Activated CD4-positive, alpha-beta T cell treated with anti-CD3 and anti-CD28 coated beads for 36 hours (primary cell): Measurements from ENCODE around the gene CITED1. TPM values are rescaled to one million over a fixed set of nuclear protein-coding genes. Genes with fewer than 3 reads are reported as not detected.
A peak's percentile ranks its signal among the peaks of the same experiment; 100 is the strongest.

Source experiments
- ATAC-seq: fragments of 200-7000 bp; cut with Tn5 transposase; one replicate; pipeline ENCODE4 v1.10.0; 2021; ENCODE audit warnings: mild to moderate bottlenecking, moderate library complexity
- CTCF ChIA-PET: fragments of 350-600 bp; sonication (Branson Sonifier 250); formaldehyde crosslinking; loops from one replicate; lab custom pipeline; 2021; ENCODE audit warnings: antibody characterized with exemption; lab: Charles Lee
- POLR2A ChIA-PET: fragments of 350-600 bp; sonication (Branson Sonifier 250); formaldehyde crosslinking; loops from one replicate; lab custom pipeline; 2021; ENCODE audit warnings: antibody characterized with exemption, inconsistent platforms; lab: Charles Lee
- DNase-seq: peaks from one replicate; pipeline ENCODE4 v3.0.0-alpha.2; 2020
- H3K27ac Mint-ChIP-seq: one replicate; pipeline ENCODE4 v1.8.0; 2021; ENCODE audit warnings: mixed read lengths
- H3K27me3 Mint-ChIP-seq: one replicate; pipeline ENCODE4 v1.8.0; 2021; ENCODE audit warnings: mixed read lengths
- H3K36me3 Mint-ChIP-seq: one replicate; pipeline ENCODE4 v1.8.0; 2021; ENCODE audit warnings: low read depth, mixed read lengths
- H3K4me1 Mint-ChIP-seq: one replicate; pipeline ENCODE4 v1.8.0; 2021; ENCODE audit warnings: mixed read lengths
- H3K4me3 Mint-ChIP-seq: one replicate; pipeline ENCODE4 v1.8.0; 2021; ENCODE audit warnings: mild to moderate bottlenecking, moderate library complexity, mixed read lengths
- H3K9me3 Mint-ChIP-seq: one replicate; pipeline ENCODE4 v1.8.0; 2021; ENCODE audit warnings: low read depth, mixed read lengths
- intact Hi-C, 2 experiments: fragments of 100-400 bp; cut with DNase I in 1 of 2; cut with micrococcal nuclease in 1 of 2; formaldehyde crosslinking; loops; one replicate each; pipeline versions ENCODE4 v1.14.2 to v1.15.1; 2022 to 2024; cut with DNase I, micrococcal nuclease
- total RNA-seq, 2 experiments: library from RNA; stranded (reverse); gene quantifications; one replicate each; pipeline ENCODE4 v1.2.3, GENCODE V29; 2021

CITED1 gene
- total RNA-seq, 2 experiments from 2014 or later, result 0.25 TPM; not detected in 1

- ChIA-PET POLR2A (interaction anchor here (1.7 kb wide), 1 partner anchor 8 kb away, joined by 6 read pairs; the partner anchor contains the start of gene RPS4X), CTCF (interaction anchor here (0.8 to 2.1 kb wide), 4 partner anchors 9 to 24 kb away, joined by 3 to 6 read pairs (median 4); no protein-coding TSS in a partner anchor)
- H3K9me3 Mint-ChIP-seq, result no peaks in the 10 kb centered on the region
- ATAC-seq, result no peak
- H3K4me1 Mint-ChIP-seq, result peaks cover 36% of the 10 kb centered on the region
- H3K4me3 Mint-ChIP-seq, result no peak overlapping the region
- H3K27me3 Mint-ChIP-seq, result no peaks in the 10 kb centered on the region
- H3K36me3 Mint-ChIP-seq, result peaks cover 46% of the 10 kb centered on the region
- no peak for DNase-seq
- no peak overlapping the region for H3K27ac Mint-ChIP-seq
- intact Hi-C loops, result no loop called here
Observed at GRCh38 chrX:72268597-72269365, 36.9 kb downstream of the CITED1 start.

GRCh38 chrX:72265263-72265662 is 40.5 kb downstream of the CITED1 start:
- ChIA-PET POLR2A (interaction anchor here (0.7 kb wide), 1 partner anchor 46 kb away, joined by 3 read pairs; no protein-coding TSS in a partner anchor), CTCF (no interaction called here)
- Mint-ChIP-seq H3K4me1 (peaks cover 8% of the 10 kb centered on the region), H3K36me3 (peaks cover 18% of the 10 kb centered on the region), H3K27ac (no peak overlapping the region), H3K4me3 (no peak overlapping the region), H3K27me3 (no peaks in the 10 kb centered on the region), H3K9me3 (no peaks in the 10 kb centered on the region)
- intact Hi-C loops, result no loop called here
- ATAC-seq, result no peak
- DNase-seq, result no peak

DNA sequence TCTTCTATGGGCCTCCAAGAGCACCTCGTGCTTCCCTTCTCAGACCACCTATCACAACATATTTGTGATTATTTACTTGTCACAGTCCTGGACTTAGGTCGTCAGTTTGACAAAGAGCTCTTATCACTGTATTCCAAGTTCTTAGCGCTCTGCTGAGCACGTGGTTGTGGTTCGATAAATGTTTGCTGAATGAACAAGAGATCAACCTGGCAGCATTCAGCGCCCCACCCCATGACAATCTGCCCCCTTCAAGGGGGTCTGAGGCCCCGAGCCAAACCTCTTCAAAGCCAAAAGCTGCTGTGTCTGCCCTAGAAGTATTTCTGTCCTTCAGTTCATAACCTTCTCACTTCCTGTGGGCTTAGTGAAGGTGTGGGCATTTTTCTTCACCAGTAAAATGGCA is 43.6 kb downstream of the CITED1 start:
- Mint-ChIP-seq H3K36me3 (peaks cover 2% of the 10 kb centered on the region), H3K4me1 (no peaks in the 10 kb centered on the region), H3K27me3 (peaks cover 5% of the 10 kb centered on the region), H3K27ac (no peak overlapping the region), H3K4me3 (no peak overlapping the region), H3K9me3 (no peaks in the 10 kb centered on the region)
- ATAC-seq (no peak), DNase-seq (no peak)
- ChIA-PET POLR2A (no interaction called here), CTCF (interaction anchor here (1.2 kb wide), 1 partner anchor 16 kb away, joined by 4 read pairs; no protein-coding TSS in a partner anchor)
- intact Hi-C loops, result no loop called here

GRCh38 chrX:72260448-72260847 is 45.3 kb downstream of the CITED1 start:
- Mint-ChIP-seq H3K36me3 (peaks cover 2% of the 10 kb centered on the region), H3K27ac (no peak overlapping the region), H3K27me3 (peaks cover 12% of the 10 kb centered on the region), H3K9me3 (no peaks in the 10 kb centered on the region), H3K4me1 (peaks cover 1% of the 10 kb centered on the region), H3K4me3 (no peak overlapping the region)
- ATAC-seq (no peak), DNase-seq (no peak)
- intact Hi-C loops, result no loop called here
- ChIA-PET CTCF (no interaction called here), POLR2A (no interaction called here)

DNA sequence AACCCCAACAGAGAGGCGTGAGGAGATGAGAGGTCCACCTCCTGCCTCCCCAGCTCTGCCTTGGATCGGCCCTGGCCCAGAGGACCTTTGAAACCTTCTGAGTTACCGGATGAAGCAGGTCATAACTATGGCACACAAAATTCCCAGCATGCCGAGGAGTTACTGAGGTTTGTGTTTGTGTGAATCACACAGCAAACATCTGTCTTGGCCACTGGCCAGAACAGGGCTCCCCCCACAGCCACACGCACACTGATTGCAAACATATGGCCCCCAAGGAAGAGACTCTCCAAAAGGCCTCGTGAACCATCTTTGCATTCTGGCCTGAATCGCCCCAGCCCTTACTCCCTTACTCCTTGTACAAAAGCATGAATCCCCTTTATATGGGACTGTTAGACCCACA is 47.5 kb downstream of the CITED1 start:
- Mint-ChIP-seq H3K9me3 (no peaks in the 10 kb centered on the region), H3K4me1 (peaks cover 8% of the 10 kb centered on the region), H3K4me3 (no peak overlapping the region), H3K36me3 (no peaks in the 10 kb centered on the region), H3K27me3 (peaks cover 25% of the 10 kb centered on the region), H3K27ac (no peak overlapping the region)
- no peak for DNase-seq
- CTCF ChIA-PET, result no interaction called here
- ATAC-seq, result no peak
- POLR2A ChIA-PET, result no interaction called here
- intact Hi-C loops, result no loop called here

GRCh38 chrX:72255864-72256263 is 49.9 kb downstream of the CITED1 start:
- H3K27me3 Mint-ChIP-seq, result peaks cover 28% of the 10 kb centered on the region
- H3K4me3 Mint-ChIP-seq, result no peak overlapping the region
- peaks cover 8% of the 10 kb centered on the region for H3K4me1 Mint-ChIP-seq
- H3K27ac Mint-ChIP-seq, result no peak overlapping the region
- ATAC-seq, result no peak
- ChIA-PET CTCF (interaction anchor here (3.3 kb wide), 1 partner anchor 11 kb away, joined by 17 read pairs; no protein-coding TSS in a partner anchor), POLR2A (no interaction called here)
- no peaks in the 10 kb centered on the region for H3K9me3 Mint-ChIP-seq
- H3K36me3 Mint-ChIP-seq, result no peaks in the 10 kb centered on the region
- intact Hi-C loops, result no loop called here
- no peak for DNase-seq

DNA sequence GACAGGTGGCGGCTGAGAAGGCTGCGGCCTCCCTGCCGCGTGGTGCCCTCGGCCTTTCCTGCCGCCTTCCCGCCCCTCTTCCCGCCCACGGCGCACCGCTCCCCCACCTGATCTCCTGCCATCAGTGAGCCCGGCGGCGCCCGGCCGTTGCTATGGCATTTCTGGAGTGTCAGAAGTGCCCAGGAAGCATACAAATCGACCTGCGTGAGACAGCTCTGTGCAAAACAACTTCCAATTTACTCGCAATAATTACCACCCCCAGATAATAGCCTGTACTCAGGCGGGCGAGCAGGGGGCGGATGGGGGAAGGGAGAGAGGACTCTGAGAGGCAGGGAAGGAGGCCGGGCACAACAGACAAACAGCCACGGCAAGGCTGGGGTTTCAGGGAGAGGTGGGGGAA is 50.3 kb downstream of the CITED1 start:
- CTCF ChIA-PET, result interaction anchor here (3.3 kb wide), 1 partner anchor 11 kb away, joined by 17 read pairs; no protein-coding TSS in a partner anchor
- no peak overlapping the region for H3K4me3 Mint-ChIP-seq
- intact Hi-C loops, result no loop called here
- no peak overlapping the region for H3K27ac Mint-ChIP-seq
- no peaks in the 10 kb centered on the region for H3K36me3 Mint-ChIP-seq
- peaks cover 28% of the 10 kb centered on the region for H3K27me3 Mint-ChIP-seq
- H3K4me1 Mint-ChIP-seq, result peaks cover 8% of the 10 kb centered on the region
- no peaks in the 10 kb centered on the region for H3K9me3 Mint-ChIP-seq
- no peak for ATAC-seq
- POLR2A ChIA-PET, result no interaction called here
- peak; percentile 13 for DNase-seq

DNA sequence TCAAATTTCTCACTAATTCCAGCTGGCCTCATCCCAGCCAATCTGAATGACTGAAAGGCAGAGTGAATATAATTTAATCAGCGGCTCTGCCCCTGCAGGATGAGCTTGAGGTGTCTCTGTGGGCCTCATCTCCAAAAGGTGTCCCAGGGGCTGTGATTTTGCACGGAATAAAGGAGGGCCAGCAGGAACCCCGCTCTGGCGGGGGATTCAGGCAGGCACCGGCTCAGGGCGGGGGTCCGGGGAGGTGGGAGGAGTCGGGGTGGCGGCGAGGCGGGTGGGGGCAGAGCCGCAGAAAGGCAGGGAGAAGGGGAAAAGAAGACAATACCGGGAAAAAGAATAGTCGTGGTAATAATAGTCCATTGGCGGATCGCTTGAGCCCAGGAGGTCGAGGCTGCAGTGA is 50.9 kb downstream of the CITED1 start:
- no peak overlapping the region for H3K27ac Mint-ChIP-seq
- no peaks in the 10 kb centered on the region for H3K9me3 Mint-ChIP-seq
- DNase-seq (no peak), ATAC-seq (no peak)
- H3K27me3 Mint-ChIP-seq, result peaks cover 28% of the 10 kb centered on the region
- ChIA-PET CTCF (interaction anchor here (1.2 to 3.3 kb wide), 2 partner anchors 10 to 22 kb away, joined by 4 to 17 read pairs; partner anchors contain the start of gene RPS4X), POLR2A (no interaction called here)
- H3K4me3 Mint-ChIP-seq, result no peak overlapping the region
- peaks cover 8% of the 10 kb centered on the region for H3K4me1 Mint-ChIP-seq
- intact Hi-C loops, result no loop called here
- H3K36me3 Mint-ChIP-seq, result no peaks in the 10 kb centered on the region

- DNase-seq, result no peak
- Mint-ChIP-seq H3K4me1 (peaks cover 8% of the 10 kb centered on the region), H3K27me3 (peaks cover 28% of the 10 kb centered on the region), H3K9me3 (no peaks in the 10 kb centered on the region), H3K4me3 (no peak overlapping the region), H3K36me3 (no peaks in the 10 kb centered on the region), H3K27ac (no peak overlapping the region)
- intact Hi-C loops, result no loop called here
- POLR2A ChIA-PET, result no interaction called here
- CTCF ChIA-PET, result interaction anchor here (1.0 to 3.3 kb wide), 3 partner anchors 9 to 23 kb away, joined by 4 to 17 read pairs (median 4); partner anchors contain the start of gene RPS4X
- no peak for ATAC-seq
Observed at GRCh38 chrX:72253686-72254085, 52.0 kb downstream of the CITED1 start.

Other genes starting within 250 kb of the CITED1 start
- under 1 TPM; 0.14 to 0.33 TPM for gene RTL5, start 174.0 kb downstream of the CITED1 start, total RNA-seq
- 1 to 10 TPM; 2.3 to 3.2 TPM for gene PIN4, start 124.2 kb downstream of the CITED1 start, total RNA-seq
- 10 to 100 TPM; 11.3 to 11.7 TPM for gene ERCC6L, start 66.9 kb downstream of the CITED1 start, total RNA-seq
- gene RPS4X, start 28.7 kb downstream of the CITED1 start, total RNA-seq, result 1,000 to 10,000 TPM; 1,128 to 1,307 TPM